GM19372 (cell line): ENCODE measurements around the gene ADD3.

Experiments
- ATAC-seq: cut with Tn5 transposase; IDR thresholded peaks from one replicate; pipeline ENCODE4 v1.9.1; 2021; ENCODE audit warnings: mild to moderate bottlenecking, low read depth, moderate library complexity; ENCODE audit not compliant: unreplicated experiment

ADD3 gene

DNA sequence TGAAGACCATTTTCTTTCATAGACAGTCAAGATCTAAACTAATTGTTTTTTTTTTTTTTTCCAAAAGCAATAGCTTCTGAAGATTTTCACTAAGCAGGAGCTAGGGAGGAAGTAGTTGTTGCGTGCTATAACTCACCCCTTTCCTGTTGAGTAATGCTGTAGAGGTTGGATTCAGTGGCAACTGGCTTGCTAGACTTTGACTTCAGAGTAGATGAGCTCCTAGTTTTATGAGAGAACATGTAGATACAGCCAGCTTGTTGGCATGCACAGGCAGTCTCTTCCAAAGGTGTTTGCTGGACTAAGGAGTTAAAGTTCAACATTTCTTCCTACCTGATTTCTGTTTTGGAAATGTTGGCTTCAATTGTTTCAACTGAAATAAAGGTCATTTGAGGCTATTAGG lies 133.4 kb downstream of the ADD3 start:
- ATAC-seq: no peak

DNA sequence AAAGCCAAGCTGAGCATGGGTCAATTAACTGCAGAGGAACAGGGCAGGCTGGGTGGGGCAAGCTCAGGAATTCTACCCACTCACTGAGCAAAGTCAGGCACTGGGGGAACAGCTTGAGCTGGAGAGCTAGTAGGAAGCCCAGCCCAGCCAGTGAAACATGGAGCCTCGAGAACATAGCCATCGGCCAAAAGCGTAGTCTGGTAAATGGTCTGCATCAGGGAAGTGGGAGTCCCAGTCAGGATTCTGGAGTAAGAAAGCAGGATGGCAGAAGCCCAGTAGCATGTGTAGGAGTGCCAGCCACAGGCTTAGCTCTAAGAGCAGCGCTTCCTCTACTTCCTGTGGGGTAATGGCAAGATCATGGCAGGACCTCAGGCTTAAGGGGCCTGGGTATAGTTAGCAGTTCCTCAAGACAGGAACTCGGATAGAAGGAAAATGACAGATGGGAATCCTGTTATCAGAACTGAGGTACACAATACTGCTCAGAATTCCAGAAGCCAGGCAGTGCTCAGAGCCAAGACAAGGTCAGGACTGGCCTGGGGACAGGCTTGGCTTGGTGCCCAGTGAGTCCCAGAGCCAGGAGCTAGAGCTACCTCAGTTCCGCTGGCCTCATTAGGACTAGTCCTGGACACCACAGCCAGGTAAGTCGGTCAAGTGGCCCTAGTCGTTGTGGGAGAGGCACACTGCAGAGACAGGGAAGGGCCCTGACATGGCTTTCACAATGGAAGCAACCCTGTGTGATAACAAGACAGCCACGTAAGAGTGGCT lies 134.3 kb downstream of the ADD3 start:
- ATAC-seq: no peak

DNA sequence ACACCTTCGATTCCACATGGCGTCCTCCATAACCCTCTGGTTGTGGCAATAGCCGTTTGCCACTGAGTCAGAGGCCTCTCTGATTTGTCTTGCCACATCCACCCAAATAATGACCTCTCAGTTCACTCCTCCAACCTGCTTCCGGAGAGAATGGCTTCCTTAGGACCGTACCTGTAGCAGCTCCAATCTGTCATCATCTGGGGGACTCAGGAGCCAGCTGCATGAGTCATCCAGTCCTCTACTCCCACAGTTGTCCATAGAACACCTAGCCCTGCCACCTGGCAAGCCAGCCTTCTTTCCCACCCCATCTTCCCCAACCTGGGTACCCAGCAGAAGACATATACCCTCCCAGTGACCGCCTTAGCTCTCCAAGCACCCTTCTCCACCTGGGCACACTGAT lies 135.2 kb downstream of the ADD3 start:
- no peak for ATAC-seq

DNA sequence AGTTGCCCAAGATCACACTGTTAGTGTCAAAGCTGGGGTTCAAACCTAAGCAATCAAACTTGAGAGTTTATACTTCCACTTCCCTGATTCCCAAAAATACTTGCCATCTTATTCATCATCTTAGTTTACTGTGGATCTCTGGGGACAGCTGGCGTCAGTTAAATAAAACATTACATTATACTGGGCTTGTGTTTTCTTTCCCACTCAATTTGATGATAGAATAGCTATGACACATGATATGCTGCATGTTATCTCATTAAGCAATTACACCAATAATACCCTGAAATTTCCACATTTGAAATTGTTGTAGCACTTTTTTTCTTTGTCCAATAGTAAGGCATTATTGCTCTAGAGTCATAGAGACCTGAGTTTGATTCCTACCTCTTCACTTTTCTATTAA lies 136.7 kb downstream of the ADD3 start:
- ATAC-seq: no peak

DNA sequence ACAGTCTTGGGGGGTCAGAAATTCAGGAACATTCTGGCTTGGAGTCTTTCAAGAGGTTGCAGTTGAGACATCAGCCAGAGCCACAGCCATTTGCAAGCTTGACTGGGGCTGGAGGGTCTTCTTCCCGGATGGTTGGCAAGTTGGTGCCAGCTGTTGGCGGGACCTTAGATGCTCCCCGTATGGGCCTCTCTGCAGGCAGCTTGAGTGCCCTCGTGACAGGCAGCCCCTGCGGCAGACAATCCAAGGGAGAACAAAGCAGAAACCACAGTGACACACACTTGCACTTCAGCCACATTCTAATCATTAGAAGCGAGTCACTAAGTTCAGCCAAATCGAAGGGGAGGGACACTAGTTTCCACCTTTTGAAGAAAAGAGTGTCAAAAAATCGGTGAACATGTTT lies 140.2 kb downstream of the ADD3 start:
- ATAC-seq: no peak

DNA sequence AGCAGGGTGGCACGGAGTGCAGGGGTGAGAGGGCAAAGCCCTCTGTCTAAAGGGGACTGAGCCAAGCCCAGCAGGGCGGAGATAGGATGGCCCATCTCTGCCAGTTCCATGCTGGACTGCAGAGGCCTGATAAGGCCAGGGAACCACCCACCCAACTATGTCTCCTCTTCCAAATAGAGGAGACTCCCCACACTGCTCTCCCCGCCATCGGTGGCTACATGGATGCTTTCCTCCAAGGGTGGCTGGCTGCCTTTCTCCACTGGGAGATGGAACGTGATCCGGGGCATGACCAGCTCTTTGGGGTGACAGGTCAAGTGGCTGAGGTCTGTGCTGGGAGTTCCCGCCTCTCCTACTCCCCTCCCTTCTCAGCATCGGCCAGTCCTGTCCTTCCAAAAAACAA lies 141.5 kb downstream of the ADD3 start:
- ATAC-seq: no peak

DNA sequence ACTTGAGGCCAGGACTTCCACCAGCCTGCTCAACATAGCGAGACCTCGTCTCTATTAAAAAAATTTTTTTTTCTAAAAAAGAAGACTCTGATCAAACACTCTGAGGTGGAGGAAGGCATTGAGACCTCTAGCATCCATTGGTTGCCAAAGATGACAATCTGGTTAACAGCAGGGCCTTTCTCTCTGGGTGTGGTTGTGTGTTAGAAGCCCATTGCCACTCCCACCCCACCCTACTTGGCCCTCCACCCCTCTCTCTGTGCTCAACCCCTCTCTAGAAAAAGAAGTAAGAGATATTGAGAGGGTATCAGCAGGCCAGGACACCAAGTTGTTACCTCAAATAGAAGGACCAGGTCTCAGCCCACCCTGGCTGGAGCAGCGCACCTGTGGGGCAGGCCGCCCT lies 142.3 kb downstream of the ADD3 start:
- no peak for ATAC-seq

DNA sequence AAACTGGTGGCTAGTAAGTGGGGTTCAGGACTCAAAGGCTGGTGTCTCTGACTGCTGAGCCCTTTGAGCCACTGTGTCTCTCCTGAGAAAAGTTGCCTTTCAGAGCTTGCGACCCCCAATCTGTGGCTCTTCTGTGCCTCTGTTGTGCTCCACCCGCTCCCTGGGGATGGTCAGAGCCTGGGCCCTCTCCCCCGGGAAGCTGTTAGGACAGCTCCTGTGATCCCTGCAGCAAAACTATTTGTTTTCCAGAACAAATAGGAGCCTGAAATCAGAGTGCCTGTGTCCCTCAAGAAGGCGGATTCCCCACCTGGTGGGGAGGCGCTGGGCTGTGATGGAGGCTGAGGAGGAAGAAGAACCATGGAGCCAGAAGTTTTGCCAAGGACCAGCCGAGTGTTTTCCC lies 143.2 kb downstream of the ADD3 start:
- ATAC-seq: no peak

DNA sequence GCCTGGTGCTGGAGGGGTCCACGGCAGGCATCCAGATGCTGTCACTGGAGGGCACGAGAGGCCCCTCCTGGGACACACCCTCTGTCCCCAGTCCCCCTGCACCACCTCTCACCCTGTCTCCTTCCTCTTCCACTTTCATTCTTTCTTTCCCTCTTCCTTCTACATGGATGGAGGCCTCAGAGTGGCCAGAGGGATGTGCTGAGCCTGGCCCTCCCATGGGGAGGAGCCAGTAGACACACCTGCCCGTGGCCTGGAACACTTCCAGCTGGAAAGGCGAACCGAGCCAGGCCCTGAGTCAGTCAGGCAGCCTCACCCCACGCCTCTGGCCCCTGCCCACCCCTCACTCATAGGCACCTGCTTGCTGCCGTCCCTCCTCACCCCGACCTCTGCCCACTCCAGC lies 143.7 kb downstream of the ADD3 start:
- ATAC-seq: no peak

DNA sequence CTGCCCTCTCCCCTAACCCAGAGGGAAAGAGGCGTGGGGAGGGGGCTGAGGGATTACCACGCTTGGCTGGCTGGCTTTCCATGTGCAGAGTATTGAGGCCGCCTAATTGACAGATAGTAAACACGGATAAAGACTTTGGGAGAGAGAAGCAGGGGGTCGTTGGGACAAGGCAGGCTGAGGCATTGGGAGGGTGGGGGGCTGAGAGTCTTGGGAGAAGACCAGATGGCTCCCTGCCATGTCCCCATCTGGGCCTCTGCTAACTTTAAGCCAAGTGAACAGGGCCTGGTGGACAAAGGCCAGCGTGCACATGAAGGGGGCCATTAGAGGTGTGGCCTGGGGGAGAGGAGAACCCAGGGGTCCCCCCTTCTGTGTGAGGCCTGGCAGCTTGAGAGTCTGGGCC lies 144.2 kb downstream of the ADD3 start:
- no peak for ATAC-seq

DNA sequence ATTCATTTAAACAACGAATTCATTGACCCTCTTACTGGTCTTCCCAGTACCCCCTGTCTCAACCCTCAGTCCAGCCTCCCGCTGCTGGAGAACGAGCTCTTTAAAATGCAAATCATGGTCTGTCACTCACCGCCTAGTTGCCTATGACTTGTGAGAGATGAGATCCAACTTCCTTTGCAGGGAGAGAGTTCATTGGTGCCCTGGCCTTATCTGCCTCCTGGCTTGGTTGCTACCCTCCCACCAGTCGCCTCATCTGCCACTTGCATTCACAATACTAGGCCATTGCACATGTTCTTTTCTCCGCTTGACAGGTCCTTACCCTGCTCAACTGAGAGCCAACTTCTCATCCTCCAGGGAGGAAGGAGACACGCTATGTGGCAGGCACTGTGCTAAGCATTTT lies 145.6 kb downstream of the ADD3 start:
- ATAC-seq: no peak

DNA sequence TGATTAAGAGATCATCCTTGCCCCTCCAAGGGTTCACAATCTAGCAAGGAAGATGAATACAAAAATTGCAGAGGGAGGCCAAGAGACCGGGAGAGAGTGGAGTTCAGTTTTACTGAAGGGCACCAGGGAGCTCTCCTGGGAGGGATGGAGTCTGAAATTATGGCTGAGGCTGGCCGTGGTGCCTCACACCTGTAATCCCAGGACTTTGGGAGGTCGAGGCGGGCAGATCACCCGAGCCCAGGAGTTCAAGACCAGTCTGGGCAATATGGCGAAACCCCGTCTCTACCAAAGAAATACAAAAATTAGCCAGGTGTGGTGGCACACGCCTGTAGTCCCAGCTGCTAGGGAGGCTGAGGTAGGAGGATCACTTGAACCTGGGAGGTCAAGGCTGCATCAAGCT lies 148.3 kb downstream of the ADD3 start:
- no peak for ATAC-seq

DNA sequence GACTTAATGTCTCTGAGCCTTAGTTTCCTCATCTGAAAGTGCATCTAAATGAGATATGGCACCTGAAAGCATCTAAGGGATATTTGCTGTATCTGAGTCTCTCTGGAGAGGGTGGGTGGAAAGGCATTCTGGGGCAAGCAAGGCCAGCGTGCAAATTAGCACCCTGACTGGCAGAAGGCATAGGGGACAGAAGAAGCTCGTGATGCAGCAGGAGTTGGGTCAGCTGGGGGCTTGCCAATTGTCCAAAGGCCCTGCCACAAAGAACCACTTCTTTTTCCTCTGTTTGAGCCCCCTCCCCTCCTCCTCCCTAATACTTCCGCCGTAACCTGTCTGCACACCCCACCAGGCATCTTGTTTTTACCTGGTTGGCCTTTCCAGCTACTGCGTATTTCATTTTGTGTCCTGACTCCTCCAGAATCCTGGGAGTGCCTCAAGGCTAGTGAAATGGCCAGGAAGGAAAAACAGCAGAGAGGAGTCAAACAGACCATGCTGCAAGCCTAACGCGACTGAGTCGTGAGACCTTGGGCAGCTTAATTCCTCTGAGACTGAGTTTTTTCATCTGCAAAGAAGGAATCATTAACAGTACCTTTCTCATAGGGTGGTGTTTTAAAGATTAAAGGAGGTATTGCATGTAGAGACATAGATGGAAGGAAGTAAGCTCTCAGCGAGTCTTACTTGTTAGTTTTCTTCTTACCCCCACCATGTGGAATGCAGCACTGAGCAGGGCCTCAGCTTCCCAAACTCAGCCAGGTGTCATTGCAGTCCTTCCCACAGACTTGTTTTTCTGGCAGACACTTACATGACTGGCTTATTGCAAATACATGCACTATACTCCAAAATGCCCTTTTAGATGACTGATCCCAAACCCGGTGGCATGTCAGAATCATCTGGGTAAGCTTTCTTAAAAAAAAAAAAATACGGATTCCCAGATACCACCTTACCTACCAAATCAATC lies 150.5 kb downstream of the ADD3 start:
- no peak for ATAC-seq

DNA sequence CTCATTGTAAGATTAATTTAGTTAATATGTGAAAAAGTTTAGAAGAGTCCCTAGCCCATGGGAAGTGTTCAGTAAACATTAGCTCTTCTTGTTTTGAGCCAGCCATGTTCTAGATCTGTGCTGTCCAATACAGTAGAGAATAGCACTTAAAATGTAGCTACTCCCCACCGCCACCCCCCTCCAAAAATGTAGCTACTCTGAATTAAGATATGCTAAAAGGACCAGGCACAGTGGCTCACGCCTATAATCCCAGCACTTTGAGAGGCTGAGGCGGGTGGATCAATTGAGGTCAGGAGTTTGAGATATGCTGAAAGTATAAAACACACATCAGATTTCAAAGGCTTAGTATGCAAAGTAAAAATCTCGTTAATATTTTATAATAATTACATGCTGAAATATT lies 152.3 kb downstream of the ADD3 start:
- ATAC-seq: no peak

DNA sequence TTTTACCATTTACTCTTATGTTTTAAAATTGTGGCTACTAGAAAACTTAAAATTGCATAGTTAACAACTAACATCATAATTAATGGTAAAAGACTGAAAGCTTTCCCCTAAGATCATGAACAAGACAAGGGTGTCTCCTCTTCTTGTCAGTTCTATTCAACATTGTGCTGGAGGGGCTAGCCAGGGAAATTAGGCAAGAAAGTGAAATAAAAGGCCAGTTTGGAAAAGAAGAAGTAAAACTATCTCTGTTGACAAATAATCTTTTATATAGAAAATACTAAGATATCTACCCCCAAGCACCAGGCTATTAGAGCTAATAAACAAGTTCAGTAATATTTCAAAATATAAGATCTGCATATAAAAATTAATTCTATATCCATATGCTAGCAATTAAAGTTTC lies 152.7 kb downstream of the ADD3 start:
- no peak for ATAC-seq

DNA sequence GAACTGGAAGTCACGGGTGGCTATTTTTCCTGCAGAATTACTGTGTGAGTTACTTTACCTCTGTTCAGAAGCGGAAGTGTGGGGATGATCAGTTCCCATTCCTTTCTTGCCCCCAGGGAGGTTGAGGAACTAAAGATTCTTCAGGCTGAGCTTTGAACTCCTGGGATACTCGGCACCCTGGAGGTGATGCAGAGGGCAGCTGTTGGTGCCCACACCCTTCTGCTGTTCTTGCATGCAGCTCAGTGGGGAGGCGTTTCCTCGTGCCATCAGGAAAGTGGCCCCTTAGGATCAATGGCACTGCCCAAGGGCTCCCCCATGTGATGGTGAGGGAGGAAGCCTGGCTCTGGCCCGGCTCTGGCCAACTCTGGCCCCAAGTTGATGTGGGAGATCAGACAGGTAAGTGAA lies 155.0 kb downstream of the ADD3 start:
- no peak for ATAC-seq

DNA sequence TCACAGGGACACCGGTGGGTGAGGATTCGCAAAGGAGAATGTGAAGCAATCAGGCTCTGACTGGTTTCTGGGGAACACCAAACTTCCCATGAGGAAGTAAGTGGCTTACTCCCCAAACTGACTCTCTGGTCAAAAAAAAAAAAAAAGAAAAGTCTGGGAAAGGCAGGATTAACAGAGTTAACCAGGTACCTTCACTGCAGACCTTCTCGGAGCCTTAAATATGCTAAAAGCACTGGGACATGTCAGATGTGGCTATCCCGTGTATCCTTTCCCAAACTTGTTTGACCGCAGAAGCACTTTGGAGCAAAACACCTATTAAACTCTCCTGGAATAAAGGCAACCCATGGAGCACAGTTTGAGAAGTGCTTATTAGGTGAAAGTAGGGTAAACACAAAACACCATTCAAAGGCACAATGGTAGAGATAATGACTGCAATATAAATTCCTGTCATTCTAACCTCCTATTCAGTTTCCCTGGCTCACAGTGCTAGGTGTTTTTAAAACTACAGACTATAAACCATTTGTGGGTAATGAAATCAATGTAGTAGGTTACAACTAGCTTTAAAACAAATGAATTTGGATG lies 155.5 kb downstream of the ADD3 start:
- ATAC-seq: no peak

DNA sequence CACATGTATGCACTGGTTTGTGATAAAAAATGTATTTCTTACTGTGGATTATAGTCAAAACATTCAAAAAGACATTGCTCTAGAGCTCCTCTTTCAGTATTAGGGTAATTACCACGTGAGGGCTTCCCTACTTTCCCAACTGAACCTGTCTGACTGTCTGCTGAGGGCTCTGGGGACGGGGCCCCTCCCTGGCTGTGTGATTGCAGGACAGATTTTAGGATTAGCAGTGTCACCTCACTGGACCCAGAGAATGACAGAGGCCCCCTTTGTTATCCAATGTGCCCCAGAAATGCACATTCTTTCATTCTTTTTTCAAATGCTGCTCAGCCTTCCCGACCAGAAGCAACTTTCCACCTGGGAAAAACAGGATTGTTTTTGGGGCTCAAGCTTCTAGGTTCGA lies 156.1 kb downstream of the ADD3 start:
- no peak for ATAC-seq

DNA sequence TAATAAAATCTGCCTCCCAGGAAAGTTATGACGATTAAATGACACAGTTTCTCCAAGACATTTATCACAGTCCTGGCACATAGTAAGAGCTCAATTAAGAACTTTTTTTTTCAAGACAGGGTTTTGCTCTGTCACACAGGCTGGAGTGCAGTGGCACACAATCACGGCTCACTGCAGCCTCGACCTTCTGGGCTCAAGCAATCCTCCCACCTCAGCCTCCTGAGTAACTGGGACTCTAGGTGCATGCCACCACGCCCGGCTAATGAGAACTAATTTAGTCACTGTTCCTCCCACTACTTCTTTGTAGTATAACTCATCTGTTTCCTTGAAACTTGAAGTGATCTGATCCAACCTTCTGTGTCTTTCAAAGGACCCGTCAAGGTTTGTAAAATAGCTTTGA lies 157.5 kb downstream of the ADD3 start:
- no peak for ATAC-seq

DNA sequence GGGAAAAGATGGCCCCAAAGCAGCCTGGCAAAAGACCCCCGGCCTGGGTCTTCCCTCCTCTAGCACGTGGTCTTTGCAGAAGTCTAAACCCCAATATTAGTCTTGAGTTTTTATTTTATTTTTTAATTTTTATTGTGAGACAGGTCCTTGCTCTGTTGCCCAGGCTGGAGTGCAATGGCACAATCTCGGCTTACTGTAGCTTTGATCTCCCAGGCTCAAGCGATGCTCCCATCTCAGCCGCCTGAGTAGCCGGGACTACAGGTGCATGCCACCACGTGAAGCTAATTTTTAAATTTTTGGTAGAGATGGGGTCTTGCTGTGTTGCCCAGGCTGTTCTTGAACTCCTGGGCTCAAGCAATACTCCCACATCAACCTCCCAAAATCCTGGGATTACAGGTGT lies 159.4 kb downstream of the ADD3 start:
- no peak for ATAC-seq
